GM12875 (cell line): ENCODE data around the gene HSPBP1.
"Not testable (repeated sequence)": the region's sequence is repeated elsewhere in the genome, so short reads cannot be mapped to it uniquely, and the experiment has no call there.

Experiments
- H3K4me3 ChIP-seq: one replicate; pipeline ENCODE4 v1.5.1; 2011; ENCODE audit warnings: low read depth, low read length, control low read depth
- CTCF ChIP-seq: IDR thresholded peaks from 2 replicates; pipeline ENCODE4 v1.5.1; 2011; ENCODE audit warnings: low read depth, mild to moderate bottlenecking, control low read depth, inconsistent platforms, low read length, moderate library complexity, borderline replicate concordance; ENCODE audit not compliant: insufficient read depth

HSPBP1 gene

GRCh38 chr19:55226788-55227187, 53.1 kb downstream of the HSPBP1 start:
- TF ChIP-seq CTCF, result no peak
- H3K4me3 ChIP-seq, result no peak overlapping the region

GRCh38 chr19:55226273-55226672, 53.6 kb downstream of the HSPBP1 start:
- no peak for TF ChIP-seq CTCF
- no peak overlapping the region for H3K4me3 ChIP-seq

- no peak for TF ChIP-seq CTCF
- no peak overlapping the region for H3K4me3 ChIP-seq
Observed at GRCh38 chr19:55225415-55225958, 54.4 kb downstream of the HSPBP1 start.

GRCh38 chr19:55224679-55225414, 55.1 kb downstream of the HSPBP1 start:
- not testable (repeated sequence) for H3K4me3 ChIP-seq

- TF ChIP-seq CTCF, result no peak
- H3K4me3 ChIP-seq, result no peak overlapping the region
Observed at GRCh38 chr19:55224038-55224665, 55.8 kb downstream of the HSPBP1 start.

GRCh38 chr19:55223291-55224037, 56.4 kb downstream of the HSPBP1 start:
- TF ChIP-seq CTCF, result no peak
- H3K4me3 ChIP-seq, result no peak overlapping the region

GRCh38 chr19:55220525-55220924, 59.4 kb downstream of the HSPBP1 start:
- TF ChIP-seq CTCF, result no peak
- no peak overlapping the region for H3K4me3 ChIP-seq
